ENCODE data around the gene TTC4.

Gene TTC4

GRCh38 chr1:54705153-54705552, 10.5 kb upstream of the TTC4 start:
- no peak for DNase-seq

DNA sequence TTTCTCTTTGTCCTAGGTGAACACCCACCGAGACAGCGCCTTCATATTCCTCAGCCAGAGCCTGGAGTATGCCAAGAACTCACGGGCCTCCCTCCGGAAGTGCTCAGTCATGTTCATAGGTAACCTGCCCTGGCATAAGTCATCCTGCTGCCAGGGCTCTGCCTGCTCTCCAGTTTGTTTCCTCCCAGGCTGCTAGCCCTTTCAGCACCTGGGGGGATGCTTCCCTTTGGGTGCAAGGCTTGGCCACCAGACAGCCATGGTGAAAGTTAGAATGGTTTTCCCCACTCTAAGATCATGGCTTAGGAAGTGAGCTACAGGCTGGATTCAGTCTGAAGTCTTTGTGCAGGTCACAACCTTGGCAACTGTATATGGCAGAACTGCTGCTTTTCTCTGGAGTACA, 9.2 kb upstream of the TTC4 start:
- no peak for DNase-seq

DNA sequence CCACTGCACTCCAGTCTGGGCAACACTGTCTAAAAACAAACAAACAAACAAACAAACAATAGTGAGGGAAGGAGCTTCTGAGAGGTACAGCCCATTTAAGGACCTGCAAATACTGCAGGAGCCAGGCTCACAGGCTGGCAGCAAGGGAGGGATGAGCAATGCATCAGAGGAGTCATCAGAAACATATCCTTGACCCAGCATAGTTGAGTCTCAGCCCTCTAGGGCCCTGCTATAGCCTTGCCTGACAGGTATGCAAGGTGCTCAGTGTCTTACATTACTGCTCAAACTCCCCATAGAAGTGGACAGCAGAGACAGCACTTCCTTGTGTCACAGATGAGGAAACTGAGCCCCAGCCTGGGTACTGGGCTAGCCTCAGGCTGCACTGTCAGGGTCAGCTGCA, 7.3 kb upstream of the TTC4 start:
- no peak for DNase-seq

- DNase-seq = no peak
Measured at GRCh38 chr1:54709547-54710292, 5.9 kb upstream of the TTC4 start.

DNA sequence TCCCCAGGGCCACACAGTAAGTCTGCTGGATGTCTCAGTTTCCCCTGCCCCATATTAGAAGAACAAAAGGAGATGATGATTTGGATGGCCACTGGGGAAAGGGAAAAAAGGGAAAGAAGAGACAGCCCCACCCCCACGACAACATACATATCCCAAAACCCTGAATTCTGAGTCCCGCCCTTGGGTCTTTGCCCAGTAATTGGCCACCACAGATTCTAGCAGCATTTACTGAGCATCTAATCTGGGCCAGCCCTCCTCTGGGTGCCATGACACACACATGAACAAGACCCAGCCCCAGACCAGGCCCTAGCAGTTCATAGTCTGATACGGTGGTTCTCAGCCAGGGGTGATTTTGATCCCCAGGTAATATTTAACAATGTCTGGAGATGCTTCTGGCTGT, 5.2 kb upstream of the TTC4 start:
- DNase-seq = no peak

DNA sequence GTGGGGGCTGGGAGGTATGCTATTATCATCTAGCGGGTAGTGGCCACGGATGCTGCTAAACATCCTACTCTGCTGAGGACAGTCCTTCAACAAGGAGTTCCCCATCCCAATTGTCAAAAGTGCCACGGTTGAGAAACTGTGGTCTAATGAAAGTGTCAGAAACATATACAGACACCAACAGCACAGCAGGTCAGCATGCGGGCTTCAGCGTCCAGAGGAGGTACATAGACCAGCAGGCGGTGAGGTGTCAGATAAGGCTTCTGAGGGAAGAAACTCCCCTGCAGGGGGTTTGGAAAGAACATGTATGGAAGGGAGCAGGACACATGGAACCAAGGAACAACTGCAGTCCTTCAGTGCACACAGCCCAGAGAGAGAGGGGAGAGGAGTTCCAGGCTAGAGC, 4.8 kb upstream of the TTC4 start:
- no peak for DNase-seq

DNA sequence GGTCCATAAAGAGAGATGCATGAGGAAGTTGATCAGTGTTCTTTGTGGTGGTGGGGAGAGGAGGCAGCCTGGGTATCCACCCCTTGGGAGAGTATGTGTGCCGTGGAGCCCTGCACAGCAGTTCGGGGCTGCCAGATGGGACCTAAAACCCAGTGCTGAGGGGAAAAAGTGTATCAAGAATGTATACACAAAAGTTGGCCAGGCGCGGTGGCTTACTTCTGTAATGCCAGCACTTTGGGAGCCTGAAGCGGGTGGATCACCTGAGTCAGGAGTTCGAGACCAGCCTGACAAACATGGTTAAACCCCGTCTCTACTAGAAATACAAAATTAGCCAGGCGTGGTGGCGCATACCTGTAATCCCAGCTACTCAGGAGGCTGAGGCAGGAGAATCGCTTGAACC, 4.1 kb upstream of the TTC4 start:
- no peak for DNase-seq

GRCh38 chr1:54714881-54715492, 674 bp upstream of the TTC4 start:
- no peak for DNase-seq

GRCh38 chr1:54716299-54717047, 812 bp downstream of the TTC4 start:
- no peak for DNase-seq

- DNase-seq = no peak
Measured at GRCh38 chr1:54721719-54722118, 6.1 kb downstream of the TTC4 start.

DNA sequence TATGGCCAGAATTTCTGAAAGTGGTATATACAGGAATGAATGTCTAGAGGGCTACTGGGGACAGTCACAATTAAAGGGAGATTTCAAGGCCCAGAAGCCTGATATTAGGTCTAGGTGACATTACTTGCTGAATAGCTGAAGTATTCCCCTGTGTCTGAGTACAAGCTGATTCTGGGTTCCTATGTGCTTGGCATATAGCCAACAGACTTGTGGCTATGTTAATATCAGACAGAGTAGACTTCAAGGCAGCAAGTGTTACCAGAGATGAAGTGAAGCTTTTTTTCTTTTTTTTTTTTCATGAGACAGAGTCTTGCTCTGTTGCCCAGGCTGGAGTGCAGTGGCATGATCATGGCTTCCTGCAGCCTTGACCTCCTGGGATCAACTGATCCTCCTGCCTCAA, 8.3 kb downstream of the TTC4 start:
- no peak for DNase-seq

- no peak for DNase-seq
Measured at GRCh38 chr1:54724771-54725170, 9.1 kb downstream of the TTC4 start.

DNA sequence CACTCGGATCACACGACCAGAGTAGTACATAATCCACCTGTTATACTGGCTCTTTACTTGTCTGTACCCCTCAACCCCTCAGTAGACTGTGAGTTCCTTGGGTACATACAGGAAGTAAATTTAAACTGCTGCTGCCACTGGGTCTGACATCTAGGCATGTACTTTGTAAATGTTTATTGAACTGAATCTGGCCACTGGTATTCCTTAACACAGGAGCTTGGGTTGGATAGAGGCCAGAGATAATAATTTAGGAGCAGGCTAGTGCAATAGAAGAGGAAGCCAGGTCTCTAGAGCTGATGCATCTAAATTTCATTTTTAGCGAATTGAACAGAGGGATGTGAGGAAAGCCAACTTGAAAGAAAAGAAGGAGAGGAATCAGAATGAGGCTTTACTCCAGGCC, 12.4 kb downstream of the TTC4 start:
- DNase-seq = no peak

- no peak for DNase-seq
Measured at GRCh38 chr1:54736685-54737084, 21.0 kb downstream of the TTC4 start.

- DNase-seq = no peak
Measured at GRCh38 chr1:54738244-54738643, 22.6 kb downstream of the TTC4 start.

- no peak for DNase-seq
Measured at GRCh38 chr1:54741531-54741930, 25.9 kb downstream of the TTC4 start.

DNA sequence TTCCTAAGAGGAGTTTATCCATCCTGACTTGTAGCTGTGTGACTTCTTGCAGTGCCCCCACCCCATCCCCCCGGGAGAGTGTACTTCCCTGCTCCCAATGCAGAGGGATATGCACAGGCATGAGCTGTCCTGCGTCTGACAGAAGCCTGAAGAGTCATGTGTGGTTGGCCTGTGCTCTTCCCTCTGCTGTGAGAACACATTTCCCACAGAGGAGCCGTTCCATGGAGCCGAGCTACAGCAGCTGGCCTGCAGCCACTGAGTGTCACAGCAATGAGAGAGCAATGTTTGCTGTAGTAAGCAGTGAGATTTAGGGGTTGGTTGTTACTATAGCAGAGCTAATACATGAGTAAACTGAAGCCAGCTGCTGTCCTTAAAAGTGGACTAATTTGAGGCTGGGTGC, 26.6 kb downstream of the TTC4 start:
- DNase-seq = no peak

- DNase-seq = no peak
Measured at GRCh38 chr1:54743416-54744226, 28.0 kb downstream of the TTC4 start.

GRCh38 chr1:54744696-54745095, 29.0 kb downstream of the TTC4 start:
- DNase-seq = no peak

DNA sequence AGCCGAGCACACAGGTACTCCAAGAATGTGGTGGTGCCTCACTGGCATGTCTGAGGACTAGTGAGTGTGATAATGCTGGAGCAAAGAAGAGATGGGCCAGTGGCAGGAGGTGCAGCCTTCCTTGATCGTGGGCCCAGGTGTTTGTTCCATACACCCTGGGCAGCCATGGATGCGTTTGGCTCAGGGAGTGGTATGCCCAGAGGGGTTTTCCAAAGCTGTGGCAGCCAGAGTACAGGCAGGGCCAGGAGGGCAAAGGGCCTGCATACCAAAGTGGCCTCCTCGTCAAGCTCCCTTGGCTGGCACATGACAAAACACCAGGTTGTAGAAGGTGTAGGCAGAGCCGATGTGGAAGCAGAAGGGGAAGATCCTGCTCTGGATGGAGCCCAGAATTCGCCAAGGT, 29.6 kb downstream of the TTC4 start:
- no peak for DNase-seq

GRCh38 chr1:54745864-54746263, 30.2 kb downstream of the TTC4 start:
- DNase-seq = no peak

DNA sequence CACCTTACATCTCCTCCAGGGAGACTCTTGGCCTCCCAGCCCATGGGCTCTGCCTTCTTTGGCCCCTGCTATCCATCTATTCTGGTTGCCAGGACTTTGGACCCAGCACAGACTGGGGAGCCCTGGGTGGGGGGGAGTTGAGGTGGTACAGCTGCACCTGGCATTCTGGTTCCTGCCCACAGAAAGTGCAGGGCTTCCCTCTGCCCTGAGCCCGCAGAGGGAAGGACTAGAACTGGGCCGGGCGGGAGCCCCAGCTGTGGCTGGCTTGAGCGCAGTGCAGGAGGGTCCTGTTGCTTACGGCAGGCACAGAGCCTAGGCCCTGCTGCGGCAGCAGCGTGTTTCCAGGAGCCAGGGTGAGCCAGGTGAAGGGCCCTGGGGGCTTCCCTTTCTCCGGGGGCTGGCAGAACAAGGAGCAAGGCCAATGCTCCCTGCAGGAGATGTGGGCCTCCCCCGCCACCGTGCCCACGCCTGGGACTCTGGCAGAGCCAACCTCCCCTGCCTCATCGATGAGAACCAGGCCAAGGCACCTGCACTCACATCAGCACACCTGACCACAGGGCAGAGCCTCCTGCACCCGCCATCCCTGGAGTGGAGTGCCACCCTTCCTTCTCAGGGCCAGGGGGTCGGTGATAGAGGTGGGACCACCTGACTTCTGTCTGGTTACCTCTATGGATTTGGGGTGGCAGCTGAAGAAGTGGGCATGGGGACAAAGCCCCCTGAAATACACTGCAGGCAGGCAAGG, 32.6 kb downstream of the TTC4 start:
- no peak for DNase-seq

DNA sequence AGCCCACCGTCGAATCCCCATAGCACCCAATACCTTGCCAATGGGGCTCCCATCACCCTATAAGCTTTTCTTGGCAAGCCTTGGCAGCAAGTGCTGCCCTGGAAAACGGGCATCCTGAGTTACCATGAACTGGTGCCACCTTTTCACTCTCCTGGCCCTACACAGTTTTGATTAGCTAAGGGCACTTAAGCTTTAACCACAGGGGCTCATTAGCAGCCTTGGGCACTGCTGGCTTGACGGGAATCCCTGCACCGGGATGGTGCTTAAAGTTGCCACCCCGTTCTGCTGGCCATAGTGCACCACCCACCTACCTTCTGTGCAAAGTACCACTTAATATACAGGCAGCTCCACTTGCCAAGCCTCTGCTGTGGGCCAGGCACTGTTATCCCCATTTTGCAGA, 34.9 kb downstream of the TTC4 start:
- DNase-seq = no peak
